ENCODE measurements around the gene TLL2. TPM values are rescaled to one million over a fixed set of nuclear protein-coding genes. Genes with fewer than 3 reads are reported as not detected.

TLL2 gene
- total and polyA plus RNA-seq, 2 donors, result 0.22 to 0.90 TPM

DNA sequence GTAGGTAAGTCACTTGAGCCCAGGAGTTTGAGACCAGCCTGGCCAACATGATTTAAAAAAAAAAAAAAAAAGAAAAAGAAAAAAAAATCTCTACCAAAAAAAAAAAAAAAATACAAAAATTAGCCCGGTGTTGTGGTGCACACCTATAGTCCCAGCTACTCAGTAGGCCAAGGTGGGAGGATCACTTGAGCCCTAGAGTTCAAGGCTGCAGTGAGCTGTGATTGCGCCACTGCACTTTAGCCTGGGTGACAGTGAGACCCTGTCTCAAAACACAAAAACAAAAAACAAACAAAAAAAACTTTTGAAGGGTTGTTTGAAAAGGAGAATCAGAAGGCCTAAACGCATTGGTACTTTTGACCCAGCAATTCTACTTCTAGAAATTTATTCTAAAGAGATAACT, 13.7 kb downstream of the TLL2 start:
- 93% methylated on average over 3 of the region's 3 CpGs for WGBS
- Histone ChIP-seq H3K36me3 (ENCODE audit: insufficient read depth) (no peaks in the 10 kb centered on the region), H3K4me1 (ENCODE audit: insufficient read depth) (no peaks in the 10 kb centered on the region), H3K27ac (ENCODE audit: low read depth) (no peak overlapping the region), H3K4me3 (ENCODE audit: low read depth, low read length) (no peak overlapping the region)
- no peak for DNase-seq (ENCODE audit: extremely low spot score)

DNA sequence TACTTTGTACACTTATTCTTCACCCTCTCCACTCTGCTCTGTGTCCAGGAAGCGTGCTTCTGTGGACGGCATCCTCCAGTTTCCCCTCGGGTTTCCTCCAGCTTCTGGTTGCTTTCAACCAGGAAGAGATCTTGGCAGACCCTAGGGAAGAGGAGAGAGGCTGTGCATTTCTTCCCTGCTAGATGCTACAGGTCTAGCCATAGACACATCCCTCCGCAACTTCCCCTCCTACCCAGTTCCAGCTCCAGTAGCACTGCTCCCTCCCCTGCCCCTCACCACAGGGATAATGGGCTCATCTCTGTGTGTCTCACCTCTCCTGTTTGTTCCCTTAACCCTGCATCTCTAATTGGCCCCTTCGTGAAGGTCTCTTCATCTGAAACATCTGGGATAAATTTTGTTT, 16.3 kb downstream of the TLL2 start:
- WGBS, result 65% methylated on average over 5 of the region's 5 CpGs

DNA sequence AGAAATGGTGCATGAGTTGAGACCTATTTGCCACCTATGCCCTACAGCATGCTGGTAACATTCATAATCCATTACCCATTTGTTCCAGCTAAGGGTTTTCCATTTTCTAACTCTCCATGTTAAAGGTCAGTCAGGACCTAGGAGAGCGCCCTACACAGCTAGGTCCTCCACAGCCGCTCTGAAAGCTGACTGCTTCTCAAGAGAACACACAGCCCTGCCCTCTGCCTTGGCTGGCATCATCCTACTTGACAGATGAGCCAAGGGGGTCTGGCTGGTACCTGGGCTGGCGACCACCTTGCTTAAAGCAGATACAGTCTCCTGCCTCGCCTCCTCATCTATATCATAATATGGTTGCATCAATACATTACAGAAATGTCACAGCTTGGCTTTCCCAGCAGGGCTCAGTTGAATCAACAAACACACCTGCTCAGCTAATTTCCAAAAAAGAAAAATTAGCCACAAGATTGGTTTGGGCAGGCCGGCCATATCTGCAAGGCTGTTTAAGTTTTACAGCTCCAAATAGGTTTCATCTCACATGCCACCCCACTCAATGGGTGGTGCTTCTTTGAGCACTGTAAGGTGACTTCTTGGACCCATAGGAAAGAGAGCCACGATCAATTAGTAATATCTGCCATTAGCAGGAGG, 17.3 kb downstream of the TLL2 start:
- H3K4me3 ChIP-seq (ENCODE audit: low read depth, low read length), result no peak overlapping the region
- no peak for DNase-seq (ENCODE audit: extremely low spot score)
- no peak overlapping the region for H3K27ac ChIP-seq (ENCODE audit: low read depth)
- WGBS, result 65% methylated on average over 6 of the region's 6 CpGs
- no peaks in the 10 kb centered on the region for H3K4me1 ChIP-seq (ENCODE audit: insufficient read depth)
- no peaks in the 10 kb centered on the region for H3K36me3 ChIP-seq (ENCODE audit: insufficient read depth)

More for the DNA sequence above, 16.3 kb downstream of the TLL2 start:
- Histone ChIP-seq H3K4me3 (ENCODE audit: low read depth, low read length) (no peak overlapping the region), H3K27ac (ENCODE audit: low read depth) (no peak overlapping the region), H3K4me1 (ENCODE audit: insufficient read depth) (no peaks in the 10 kb centered on the region), H3K36me3 (ENCODE audit: insufficient read depth) (no peaks in the 10 kb centered on the region)
- DNase-seq (ENCODE audit: extremely low spot score), result no peak

DNA sequence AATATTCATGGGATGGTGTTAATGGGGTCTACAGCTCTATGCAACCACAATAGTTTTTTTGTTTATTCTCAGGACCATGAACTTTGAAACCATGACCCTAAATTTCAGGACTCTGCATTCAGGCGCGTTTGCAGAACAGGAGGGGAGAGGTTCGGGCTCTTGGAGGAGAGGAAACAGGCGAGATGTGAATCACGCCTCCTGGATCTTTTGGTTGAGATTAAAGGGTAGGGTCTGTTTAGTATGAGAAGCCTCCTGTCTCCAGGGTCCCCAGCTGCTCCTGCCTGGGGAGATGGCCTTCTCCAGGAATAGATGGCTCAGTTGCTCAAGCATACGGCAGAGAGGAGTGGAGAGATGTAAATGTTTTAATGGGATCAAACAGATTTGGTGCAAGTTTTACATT, 18.2 kb downstream of the TLL2 start:
- DNase-seq (ENCODE audit: extremely low spot score), result no peak
- Histone ChIP-seq H3K4me1 (ENCODE audit: insufficient read depth) (no peaks in the 10 kb centered on the region), H3K4me3 (ENCODE audit: low read depth, low read length) (no peak overlapping the region), H3K36me3 (ENCODE audit: insufficient read depth) (no peaks in the 10 kb centered on the region), H3K27ac (ENCODE audit: low read depth) (no peak overlapping the region)
- 90% methylated on average over 6 of the region's 6 CpGs for whole genome bisulfite sequencing

- Histone ChIP-seq H3K4me1 (ENCODE audit: insufficient read depth) (no peaks in the 10 kb centered on the region), H3K4me3 (ENCODE audit: low read depth, low read length) (no peak overlapping the region), H3K36me3 (ENCODE audit: insufficient read depth) (no peaks in the 10 kb centered on the region), H3K27ac (ENCODE audit: low read depth) (no peak overlapping the region)
- DNase-seq (ENCODE audit: extremely low spot score), result no peak
- 79% methylated on average over 4 of the region's 4 CpGs for WGBS
Measured at GRCh38 chr10:96494694-96495093, 19.0 kb downstream of the TLL2 start.

DNA sequence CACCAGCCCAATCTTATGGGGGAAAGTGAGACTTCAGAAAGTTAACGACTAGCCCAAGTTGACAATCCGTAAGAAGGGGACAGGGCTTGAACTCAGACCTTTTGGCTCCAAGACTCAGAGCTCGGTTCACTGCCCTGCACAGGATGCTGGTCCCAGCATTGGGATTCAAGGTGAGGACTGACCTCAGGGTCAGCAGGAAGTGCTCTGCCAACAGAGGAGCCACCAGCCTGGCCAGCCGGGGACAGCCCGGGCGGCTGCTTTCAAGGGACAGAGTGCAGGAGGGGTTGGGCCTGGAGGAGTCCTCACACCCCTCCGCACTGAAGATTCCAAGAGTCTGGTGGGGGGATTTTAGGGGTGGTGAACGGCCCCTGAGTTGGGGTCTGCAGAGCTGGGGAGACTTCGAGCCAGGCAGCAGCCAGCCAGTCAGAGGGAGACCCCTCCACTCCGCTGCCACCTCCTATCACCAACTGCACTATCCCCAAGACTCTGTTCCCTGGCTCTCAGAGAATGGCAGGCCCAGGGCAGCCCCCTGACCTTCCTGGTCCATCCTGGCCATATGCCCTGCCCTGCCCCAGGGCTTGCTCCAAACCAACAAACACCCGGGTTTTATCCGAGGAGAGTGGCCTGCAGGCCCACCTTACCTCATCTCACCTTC, 19.7 kb downstream of the TLL2 start:
- 88% methylated on average over 12 of the region's 12 CpGs for WGBS
- no peak for DNase-seq (ENCODE audit: extremely low spot score)
- Histone ChIP-seq H3K4me3 (ENCODE audit: low read depth, low read length) (no peak overlapping the region), H3K36me3 (ENCODE audit: insufficient read depth) (no peaks in the 10 kb centered on the region), H3K27ac (ENCODE audit: low read depth) (no peak overlapping the region), H3K4me1 (ENCODE audit: insufficient read depth) (no peaks in the 10 kb centered on the region)

GRCh38 chr10:96493254-96493653, 20.5 kb downstream of the TLL2 start:
- Histone ChIP-seq H3K4me3 (ENCODE audit: low read depth, low read length) (no peak overlapping the region), H3K27ac (ENCODE audit: low read depth) (no peak overlapping the region), H3K4me1 (ENCODE audit: insufficient read depth) (no peaks in the 10 kb centered on the region), H3K36me3 (ENCODE audit: insufficient read depth) (no peaks in the 10 kb centered on the region)
- DNase-seq (ENCODE audit: extremely low spot score), result no peak
- WGBS, result 88% methylated on average over 2 of the region's 2 CpGs

- no peaks in the 10 kb centered on the region for H3K36me3 ChIP-seq (ENCODE audit: insufficient read depth)
- WGBS, result 68% methylated on average over 3 of the region's 3 CpGs
- H3K4me1 ChIP-seq (ENCODE audit: insufficient read depth), result no peaks in the 10 kb centered on the region
- no peak overlapping the region for H3K27ac ChIP-seq (ENCODE audit: low read depth)
- H3K4me3 ChIP-seq (ENCODE audit: low read depth, low read length), result no peak overlapping the region
- no peak for DNase-seq (ENCODE audit: extremely low spot score)
Measured at GRCh38 chr10:96491303-96491702, 22.4 kb downstream of the TLL2 start.

DNA sequence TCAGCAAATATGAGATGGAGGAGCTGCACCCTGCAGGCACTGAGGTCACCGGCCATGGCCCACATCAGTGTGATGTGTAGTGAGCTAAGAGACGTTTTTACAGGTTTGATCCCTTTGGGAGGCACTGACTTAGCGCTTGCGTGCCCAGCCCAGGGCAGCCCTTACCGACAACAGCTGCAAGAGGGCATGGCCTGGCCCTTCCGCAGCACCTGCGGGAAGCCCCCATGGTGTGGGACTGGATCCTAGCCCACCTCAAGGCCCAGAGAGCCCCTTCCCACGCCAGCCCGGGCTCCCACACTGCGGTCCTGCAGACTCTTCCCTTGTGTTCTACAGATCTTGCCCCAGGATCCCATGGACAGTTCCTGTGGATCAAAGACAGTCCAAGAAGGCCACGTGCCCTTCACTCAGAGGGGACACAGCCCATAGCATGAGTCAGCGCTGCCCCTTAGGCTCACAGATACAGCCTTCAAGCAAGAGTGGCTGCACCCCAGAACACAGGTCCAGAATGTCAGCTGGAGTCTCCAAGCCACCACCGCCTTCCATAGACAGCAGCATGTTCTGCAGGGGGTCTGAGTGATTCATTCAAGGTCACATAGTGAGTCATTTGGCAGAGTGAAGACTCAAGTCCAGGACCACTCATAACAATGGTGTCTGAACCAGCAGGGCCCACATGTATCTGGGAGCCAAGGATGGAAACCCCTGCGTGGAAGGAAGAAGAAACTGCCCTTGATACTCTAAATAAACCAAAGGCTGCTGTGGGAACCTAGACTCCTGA, 25.4 kb downstream of the TLL2 start:
- DNase-seq (ENCODE audit: extremely low spot score), result no peak
- Histone ChIP-seq H3K27ac (ENCODE audit: low read depth) (no peak overlapping the region), H3K36me3 (ENCODE audit: insufficient read depth) (no peaks in the 10 kb centered on the region), H3K4me1 (ENCODE audit: insufficient read depth) (no peaks in the 10 kb centered on the region), H3K4me3 (ENCODE audit: low read depth, low read length) (no peak overlapping the region)
- WGBS, result 88% methylated on average over 14 of the region's 14 CpGs

DNA sequence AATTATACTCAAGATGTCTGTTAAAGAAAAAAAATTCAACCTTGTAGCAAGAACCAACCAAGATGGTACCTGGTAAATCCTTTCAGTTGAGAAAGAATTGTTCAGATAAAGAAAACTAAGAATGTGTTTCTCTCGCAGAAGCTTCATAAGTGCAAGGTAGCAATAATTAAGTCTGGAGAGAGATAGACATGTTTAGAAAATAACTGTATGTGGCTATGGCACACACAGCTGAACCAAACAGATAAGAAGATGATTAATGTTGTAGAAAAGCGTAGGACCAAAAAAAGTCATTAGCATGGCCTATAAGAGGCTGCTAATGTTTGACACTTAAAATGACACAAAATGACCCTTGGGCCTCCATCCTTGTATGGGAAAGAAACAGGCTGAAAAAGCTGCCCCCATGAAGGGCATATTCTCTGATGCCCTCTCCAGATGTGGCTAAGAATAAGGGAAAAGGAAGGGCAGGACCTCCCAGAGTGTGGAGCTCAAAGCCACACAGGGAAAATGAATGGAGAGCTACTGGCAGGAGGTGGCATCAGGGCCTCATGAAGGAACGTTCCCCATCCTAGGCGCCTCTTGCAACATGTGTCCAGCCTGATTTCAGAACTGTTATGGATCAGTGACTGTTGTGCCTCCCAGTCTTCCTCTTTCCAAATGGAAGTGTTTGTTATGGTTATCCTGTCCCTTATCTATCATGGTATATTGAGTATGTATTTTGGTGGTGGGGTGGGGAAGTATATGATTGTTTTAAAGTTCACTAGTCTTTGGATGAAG, 30.7 kb downstream of the TLL2 start:
- 67% methylated on average over 4 of the region's 4 CpGs for WGBS
- no peak overlapping the region for H3K4me3 ChIP-seq (ENCODE audit: low read depth, low read length)
- H3K36me3 ChIP-seq (ENCODE audit: insufficient read depth), result no peaks in the 10 kb centered on the region
- DNase-seq (ENCODE audit: extremely low spot score), result no peak
- no peak overlapping the region for H3K27ac ChIP-seq (ENCODE audit: low read depth)
- no peaks in the 10 kb centered on the region for H3K4me1 ChIP-seq (ENCODE audit: insufficient read depth)

GRCh38 chr10:96478355-96478754, 35.4 kb downstream of the TLL2 start:
- no peaks in the 10 kb centered on the region for H3K4me1 ChIP-seq (ENCODE audit: insufficient read depth)
- WGBS, result 76% methylated on average over 9 of the region's 9 CpGs
- H3K4me3 ChIP-seq (ENCODE audit: low read depth, low read length), result no peak overlapping the region
- no peak overlapping the region for H3K27ac ChIP-seq (ENCODE audit: low read depth)
- H3K36me3 ChIP-seq (ENCODE audit: insufficient read depth), result no peaks in the 10 kb centered on the region
- DNase-seq (ENCODE audit: extremely low spot score), result no peak

- Histone ChIP-seq H3K27ac (ENCODE audit: low read depth) (no peak overlapping the region), H3K4me3 (ENCODE audit: low read depth, low read length) (no peak overlapping the region), H3K4me1 (ENCODE audit: insufficient read depth) (no peaks in the 10 kb centered on the region), H3K36me3 (ENCODE audit: insufficient read depth) (no peaks in the 10 kb centered on the region)
- 70% methylated on average over 9 of the region's 9 CpGs for WGBS
- no peak for DNase-seq (ENCODE audit: extremely low spot score)
Measured at GRCh38 chr10:96473866-96474265, 39.9 kb downstream of the TLL2 start.

GRCh38 chr10:96470116-96470743, 43.5 kb downstream of the TLL2 start:
- H3K36me3 ChIP-seq (ENCODE audit: insufficient read depth), result no peaks in the 10 kb centered on the region
- DNase-seq (ENCODE audit: extremely low spot score), result no peak
- H3K4me3 ChIP-seq (ENCODE audit: low read depth, low read length), result no peak overlapping the region
- no peak overlapping the region for H3K27ac ChIP-seq (ENCODE audit: low read depth)
- WGBS, result 24% methylated on average over 4 of the region's 4 CpGs
- H3K4me1 ChIP-seq (ENCODE audit: insufficient read depth), result no peaks in the 10 kb centered on the region
